ENCODE data around the gene PRDM2. TPM values are rescaled to one million over a fixed set of nuclear protein-coding genes. Genes with fewer than 3 reads are reported as not detected.

PRDM2 gene
- total RNA-seq = 21.0 and 24.2 TPM in 2 replicates

GRCh38 chr1:13699936-13700520 is at the start of gene PRDM2:
Gene PRDM2 (plus strand): TSS chr1:13700188. CDS start chr1:13715606, 15,418 bp downstream.

Small RNA genes within 50 kb of the gene (small RNA-seq; reads per million reads assigned to genes)
- gene RF00564 = not detected

Other genes starting within 250 kb of the PRDM2 start
- gene LRRC38, start 186.2 kb upstream of the PRDM2 start, total RNA-seq = not detected in 2 replicates
- not detected in 2 replicates for gene PDPN, start 116.4 kb upstream of the PRDM2 start, total RNA-seq

Data from thoracic aorta endothelial cell (primary cell).